ENCODE data around the gene FOXO6. TPM values are rescaled to one million over a fixed set of nuclear protein-coding genes. Genes with fewer than 3 reads are reported as not detected.

Gene FOXO6
- total and polyA plus RNA-seq, 2 experiments from 2014 or later = not detected

- H4K20me1 ChIP-seq (ENCODE audit: insufficient read depth) = no peaks in the 10 kb centered on the region
- H3K9me2 ChIP-seq (ENCODE audit: insufficient read depth) = no peaks in the 10 kb centered on the region
- in situ Hi-C loops (cut with MboI) = no loop called here
- no peaks in the 10 kb centered on the region for H3F3A ChIP-seq (ENCODE audit: insufficient read depth)
- no peaks in the 10 kb centered on the region for H3K9me3 ChIP-seq (ENCODE audit: low read depth)
- no peaks in the 10 kb centered on the region for H3K4me1 ChIP-seq (ENCODE audit: insufficient read depth)
- no peak for TF ChIP-seq EZH2phosphoT487 (IDR thresholded peaks at IDR 0.05; ENCODE audit: insufficient read depth, low read depth)
- no peak for TF ChIP-seq EZH2 (IDR thresholded peaks at IDR 0.05; ENCODE audit: insufficient read depth, poor library complexity, severe bottlenecking)
- no peak overlapping the region for H3K4me3 ChIP-seq
- H3K27ac ChIP-seq = no peak overlapping the region
- H3K9ac ChIP-seq = no peak overlapping the region
- WGBS, 2 experiments (ENCODE audit: low coverage in 1 of 2, low lambda C conversion rate in 2 of 2, missing lambda C conversion rate in 2 of 2) = 62 to 67% methylated on average over 11 to 14 of the region's 14 CpGs
- no peak overlapping the region for H2AFZ ChIP-seq
- H3K79me2 ChIP-seq (ENCODE audit: insufficient read depth) = no peaks in the 10 kb centered on the region
- DNase-seq = no peak
- no peak overlapping the region for H3K4me2 ChIP-seq (ENCODE audit: unreplicated experiment)
- H3K27me3 ChIP-seq (replicated peaks; ENCODE audit: insufficient read depth) = peaks cover 21% of the 10 kb centered on the region
- H3K36me3 ChIP-seq (ENCODE audit: low read depth) = no peaks in the 10 kb centered on the region
Measured at GRCh38 chr1:41407664-41408252, 46.5 kb downstream of the FOXO6 start.

- 50 to 59% methylated on average over 6 of the region's 6 CpGs for WGBS, 2 experiments (ENCODE audit: low coverage in 1 of 2, low lambda C conversion rate in 2 of 2, missing lambda C conversion rate in 2 of 2)
- Histone ChIP-seq H2AFZ (no peak overlapping the region), H4K20me1 (ENCODE audit: insufficient read depth) (no peaks in the 10 kb centered on the region), H3K4me3 (no peak overlapping the region), H3K36me3 (ENCODE audit: low read depth) (no peaks in the 10 kb centered on the region), H3K27ac (no peak overlapping the region), H3K9ac (no peak overlapping the region), H3K4me1 (ENCODE audit: insufficient read depth) (no peaks in the 10 kb centered on the region), H3K79me2 (ENCODE audit: insufficient read depth) (no peaks in the 10 kb centered on the region), H3K4me2 (ENCODE audit: unreplicated experiment) (no peak overlapping the region), H3K9me3 (ENCODE audit: low read depth) (no peaks in the 10 kb centered on the region), H3F3A (ENCODE audit: insufficient read depth) (no peaks in the 10 kb centered on the region), H3K27me3 (replicated peaks; ENCODE audit: insufficient read depth) (peaks cover 20% of the 10 kb centered on the region), H3K9me2 (ENCODE audit: insufficient read depth) (no peaks in the 10 kb centered on the region)
- in situ Hi-C loops (cut with MboI) = no loop called here
- no peak for DNase-seq
- TF ChIP-seq EZH2 (IDR thresholded peaks at IDR 0.05; ENCODE audit: insufficient read depth, poor library complexity, severe bottlenecking) (no peak), EZH2phosphoT487 (IDR thresholded peaks at IDR 0.05; ENCODE audit: insufficient read depth, low read depth) (no peak)
Measured at GRCh38 chr1:41408691-41409090, 47.5 kb downstream of the FOXO6 start.

DNA sequence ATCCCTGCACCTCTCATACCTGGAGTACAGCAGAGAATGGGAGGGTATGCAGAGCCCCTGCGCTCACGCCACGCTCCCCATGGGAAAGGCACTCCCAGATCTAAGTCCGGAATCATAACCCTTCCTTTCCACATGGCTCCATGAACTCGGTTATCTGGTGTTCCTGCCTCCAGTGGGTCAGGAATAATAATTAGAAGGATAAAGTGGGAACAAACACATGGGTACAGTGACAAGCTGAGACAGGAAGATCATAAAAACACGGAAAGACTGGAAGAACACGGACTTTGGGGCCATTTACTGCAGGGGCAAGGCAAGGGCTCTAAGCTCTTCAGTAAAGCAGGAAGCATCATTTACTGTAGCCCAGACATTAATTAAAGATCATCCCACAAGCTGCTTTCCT, 48.6 kb downstream of the FOXO6 start:
- TF ChIP-seq EZH2 (IDR thresholded peaks at IDR 0.05; ENCODE audit: insufficient read depth, poor library complexity, severe bottlenecking) (no peak), EZH2phosphoT487 (IDR thresholded peaks at IDR 0.05; ENCODE audit: insufficient read depth, low read depth) (no peak)
- H3K4me2 ChIP-seq (ENCODE audit: unreplicated experiment) = no peak overlapping the region
- H3K79me2 ChIP-seq (ENCODE audit: insufficient read depth) = no peaks in the 10 kb centered on the region
- no peak overlapping the region for H3K9ac ChIP-seq
- H3K27ac ChIP-seq = no peak overlapping the region
- H3K4me3 ChIP-seq = no peak overlapping the region
- no peaks in the 10 kb centered on the region for H3K4me1 ChIP-seq (ENCODE audit: insufficient read depth)
- no peaks in the 10 kb centered on the region for H3K36me3 ChIP-seq (ENCODE audit: low read depth)
- no peak for DNase-seq
- in situ Hi-C loops (cut with MboI) = no loop called here
- no peaks in the 10 kb centered on the region for H4K20me1 ChIP-seq (ENCODE audit: insufficient read depth)
- no peak overlapping the region for H2AFZ ChIP-seq
- H3K9me3 ChIP-seq (ENCODE audit: low read depth) = no peaks in the 10 kb centered on the region
- no peaks in the 10 kb centered on the region for H3F3A ChIP-seq (ENCODE audit: insufficient read depth)
- no peaks in the 10 kb centered on the region for H3K9me2 ChIP-seq (ENCODE audit: insufficient read depth)
- peaks cover 20% of the 10 kb centered on the region for H3K27me3 ChIP-seq (replicated peaks; ENCODE audit: insufficient read depth)
- WGBS, 2 experiments (ENCODE audit: low coverage in 1 of 2, low lambda C conversion rate in 2 of 2, missing lambda C conversion rate in 2 of 2) = 60 to 68% methylated on average over 7 of the region's 7 CpGs

GRCh38 chr1:41410462-41410861, 49.2 kb downstream of the FOXO6 start:
- no peak for DNase-seq
- no peak overlapping the region for H3K4me3 ChIP-seq
- H3F3A ChIP-seq (ENCODE audit: insufficient read depth) = no peaks in the 10 kb centered on the region
- no peaks in the 10 kb centered on the region for H3K79me2 ChIP-seq (ENCODE audit: insufficient read depth)
- peaks cover 20% of the 10 kb centered on the region for H3K27me3 ChIP-seq (replicated peaks; ENCODE audit: insufficient read depth)
- no peak overlapping the region for H2AFZ ChIP-seq
- no peaks in the 10 kb centered on the region for H4K20me1 ChIP-seq (ENCODE audit: insufficient read depth)
- 73 to 87% methylated on average over 3 of the region's 3 CpGs for WGBS, 2 experiments (ENCODE audit: low coverage in 1 of 2, low lambda C conversion rate in 2 of 2, missing lambda C conversion rate in 2 of 2)
- H3K4me1 ChIP-seq (ENCODE audit: insufficient read depth) = no peaks in the 10 kb centered on the region
- H3K27ac ChIP-seq = no peak overlapping the region
- no peaks in the 10 kb centered on the region for H3K9me2 ChIP-seq (ENCODE audit: insufficient read depth)
- H3K4me2 ChIP-seq (ENCODE audit: unreplicated experiment) = no peak overlapping the region
- H3K9me3 ChIP-seq (ENCODE audit: low read depth) = no peaks in the 10 kb centered on the region
- in situ Hi-C loops (cut with MboI) = no loop called here
- no peak overlapping the region for H3K9ac ChIP-seq
- H3K36me3 ChIP-seq (ENCODE audit: low read depth) = no peaks in the 10 kb centered on the region
- TF ChIP-seq EZH2 (IDR thresholded peaks at IDR 0.05; ENCODE audit: insufficient read depth, poor library complexity, severe bottlenecking) (no peak), EZH2phosphoT487 (IDR thresholded peaks at IDR 0.05; ENCODE audit: insufficient read depth, low read depth) (no peak)

GRCh38 chr1:41411229-41411628, 50.0 kb downstream of the FOXO6 start:
- H4K20me1 ChIP-seq (ENCODE audit: insufficient read depth) = no peaks in the 10 kb centered on the region
- no peak overlapping the region for H3K4me2 ChIP-seq (ENCODE audit: unreplicated experiment)
- H3K9me2 ChIP-seq (ENCODE audit: insufficient read depth) = no peaks in the 10 kb centered on the region
- H3K4me1 ChIP-seq (ENCODE audit: insufficient read depth) = no peaks in the 10 kb centered on the region
- H3K79me2 ChIP-seq (ENCODE audit: insufficient read depth) = no peaks in the 10 kb centered on the region
- no peak overlapping the region for H3K27ac ChIP-seq
- no peaks in the 10 kb centered on the region for H3K9me3 ChIP-seq (ENCODE audit: low read depth)
- H3K4me3 ChIP-seq = no peak overlapping the region
- 72 to 80% methylated on average over 3 of the region's 3 CpGs for WGBS, 2 experiments (ENCODE audit: low coverage in 1 of 2, low lambda C conversion rate in 2 of 2, missing lambda C conversion rate in 2 of 2)
- H3K36me3 ChIP-seq (ENCODE audit: low read depth) = no peaks in the 10 kb centered on the region
- in situ Hi-C loops (cut with MboI) = no loop called here
- no peak overlapping the region for H3K9ac ChIP-seq
- H3K27me3 ChIP-seq (replicated peaks; ENCODE audit: insufficient read depth) = peaks cover 20% of the 10 kb centered on the region
- H3F3A ChIP-seq (ENCODE audit: insufficient read depth) = no peaks in the 10 kb centered on the region
- no peak overlapping the region for H2AFZ ChIP-seq
- no peak for DNase-seq
- TF ChIP-seq EZH2 (IDR thresholded peaks at IDR 0.05; ENCODE audit: insufficient read depth, poor library complexity, severe bottlenecking) (no peak), EZH2phosphoT487 (IDR thresholded peaks at IDR 0.05; ENCODE audit: insufficient read depth, low read depth) (no peak)
